Uterus (tissue), 2 donors: ENCODE results near the gene MITF.

Source experiments
- CTCF ChIP-seq, 4 experiments: fragments of 200-600 bp in 2 of 4; fragments of 450-650 bp in 2 of 4; sonication (generic) in 2 of 4; IDR thresholded peaks; one replicate each; pipeline ENCODE4 v1.5.1; 2016 to 2019; ENCODE audit warnings: antibody characterized with exemption in 4 of 4, mild to moderate bottlenecking in 2 of 4, moderate library complexity in 1 of 4
- POLR2A ChIP-seq, 2 donors: fragments of 450-650 bp; IDR thresholded peaks; one replicate each; pipeline ENCODE4 v1.6.1; 2016; ENCODE audit warnings: antibody characterized with exemption in 2 of 2, mild to moderate bottlenecking in 1 of 2, moderate library complexity in 1 of 2

- TF ChIP-seq CTCF (IDR thresholded peaks at IDR 0.05): no peak
- no peak for TF ChIP-seq POLR2A (IDR thresholded peaks at IDR 0.05)
These were observed 260.1 kb downstream of the MITF start, which contains the start of gene SAMMSON for GRCh38 chr3:69999140-70000027.
